ENCODE measurements around the gene SPRY4.

- TF ChIP-seq CTCF (IDR thresholded peaks at IDR 0.05): no peak
- TF ChIP-seq POLR2A (IDR thresholded peaks at IDR 0.05): no peak
Measured at GRCh38 chr5:142339781-142340180, 15.0 kb upstream of the SPRY4 start.

All from adrenal gland (tissue), 5 donors.